Adipocyte (in vitro differentiated cells): ENCODE results near the gene AIG1.

Experiments
- DNase-seq: peaks from one replicate; pipeline ENCODE4 v3.0.0-alpha.2; 2015; ENCODE audit warnings: low read depth
- H3K27me3 ChIP-seq: replicated peaks from 2 replicates; pipeline ENCODE4 v1.7.0; 2013; ENCODE audit warnings: mild to moderate bottlenecking, low read length, moderate library complexity; ENCODE audit not compliant: control insufficient read depth, insufficient read depth
- H3K36me3 ChIP-seq: 2 replicates; pipeline ENCODE4 v1.7.0; 2013; ENCODE audit warnings: low read length, mild to moderate bottlenecking, moderate library complexity; ENCODE audit not compliant: control insufficient read depth, insufficient read depth, severe bottlenecking
- H3K4me1 ChIP-seq: 2 replicates; pipeline ENCODE4 v1.7.0; 2013; ENCODE audit warnings: mild to moderate bottlenecking, low read length, moderate library complexity; ENCODE audit not compliant: control insufficient read depth, insufficient read depth
- H3K4me3 ChIP-seq: 2 replicates; pipeline ENCODE4 v1.7.0; 2013; ENCODE audit warnings: mild to moderate bottlenecking, low read length, moderate library complexity
- H3K9ac ChIP-seq: 2 replicates; pipeline ENCODE4 v1.7.0; 2013; ENCODE audit warnings: mild to moderate bottlenecking, low read length, moderate library complexity
- H3K9me3 ChIP-seq: 2 replicates; pipeline ENCODE4 v1.7.0; 2013; ENCODE audit warnings: mild to moderate bottlenecking, low read length, moderate library complexity; ENCODE audit not compliant: control insufficient read depth

The AIG1 gene

GRCh38 chr6:143098054-143098671 is 37.5 kb downstream of the AIG1 start:
- H3K36me3 ChIP-seq: no peaks in the 10 kb centered on the region
- H3K9ac ChIP-seq: no peak overlapping the region
- no peaks in the 10 kb centered on the region for H3K27me3 ChIP-seq
- H3K4me3 ChIP-seq: no peak overlapping the region
- no peak for DNase-seq
- H3K9me3 ChIP-seq: no peaks in the 10 kb centered on the region
- no peaks in the 10 kb centered on the region for H3K4me1 ChIP-seq

GRCh38 chr6:143099647-143100046 is 39.0 kb downstream of the AIG1 start:
- Histone ChIP-seq H3K9ac (no peak overlapping the region), H3K4me1 (no peaks in the 10 kb centered on the region), H3K9me3 (no peaks in the 10 kb centered on the region), H3K36me3 (no peaks in the 10 kb centered on the region), H3K27me3 (no peaks in the 10 kb centered on the region), H3K4me3 (no peak overlapping the region)
- DNase-seq: no peak

DNA sequence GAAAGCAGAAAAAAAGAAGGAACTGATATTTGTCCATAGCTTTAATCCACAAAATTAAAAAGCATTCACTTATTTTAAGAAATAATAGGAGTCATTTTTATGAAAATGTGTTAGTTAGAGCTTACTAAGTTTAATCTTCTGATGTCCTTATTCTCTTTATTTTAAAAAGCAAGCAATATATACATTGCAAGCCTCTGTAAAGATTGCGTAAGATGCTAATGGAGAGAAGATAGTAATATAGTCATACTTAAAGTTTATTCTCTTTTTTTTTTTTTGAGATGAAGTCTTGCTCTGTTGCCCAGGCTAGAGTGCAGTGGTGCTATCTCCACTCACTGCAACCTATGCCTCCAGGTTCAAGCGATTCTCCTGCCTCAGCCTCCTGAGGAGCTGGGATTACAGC is 39.7 kb downstream of the AIG1 start:
- H3K4me1 ChIP-seq: no peaks in the 10 kb centered on the region
- H3K27me3 ChIP-seq: no peaks in the 10 kb centered on the region
- no peaks in the 10 kb centered on the region for H3K36me3 ChIP-seq
- H3K9me3 ChIP-seq: no peaks in the 10 kb centered on the region
- DNase-seq: no peak
- no peak overlapping the region for H3K9ac ChIP-seq
- H3K4me3 ChIP-seq: no peak overlapping the region

DNA sequence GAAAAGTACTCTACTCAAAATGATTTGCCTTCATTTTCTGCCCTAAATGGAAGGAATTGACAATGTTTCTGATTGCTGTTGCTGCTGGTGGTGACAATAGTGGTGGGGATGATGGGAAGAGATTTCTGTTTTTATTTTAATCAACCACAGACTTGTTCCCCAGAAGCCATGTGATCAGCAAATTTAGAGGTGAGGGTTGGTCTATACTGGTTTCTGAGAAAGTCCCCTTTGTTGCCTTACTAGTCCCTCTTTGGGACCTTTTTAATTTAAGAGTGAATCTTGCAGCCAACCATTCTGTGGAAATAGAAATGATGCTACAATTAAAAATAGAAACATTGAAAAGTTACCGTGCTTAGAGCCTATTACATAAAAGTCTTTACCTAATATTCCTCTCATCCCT is 43.2 kb downstream of the AIG1 start:
- Histone ChIP-seq H3K27me3 (no peaks in the 10 kb centered on the region), H3K4me1 (peaks cover 23% of the 10 kb centered on the region), H3K9me3 (no peaks in the 10 kb centered on the region), H3K36me3 (no peaks in the 10 kb centered on the region), H3K9ac (no peak overlapping the region), H3K4me3 (no peak overlapping the region)
- no peak for DNase-seq

- peaks cover 39% of the 10 kb centered on the region for H3K4me1 ChIP-seq
- DNase-seq: no peak
- H3K27me3 ChIP-seq: no peaks in the 10 kb centered on the region
- H3K9ac ChIP-seq: peak overlapping the region; percentile 85
- H3K4me3 ChIP-seq: peak overlapping the region; percentile 59
- H3K36me3 ChIP-seq: no peaks in the 10 kb centered on the region
- no peaks in the 10 kb centered on the region for H3K9me3 ChIP-seq
Measured at GRCh38 chr6:143107440-143107839, 46.8 kb downstream of the AIG1 start.

DNA sequence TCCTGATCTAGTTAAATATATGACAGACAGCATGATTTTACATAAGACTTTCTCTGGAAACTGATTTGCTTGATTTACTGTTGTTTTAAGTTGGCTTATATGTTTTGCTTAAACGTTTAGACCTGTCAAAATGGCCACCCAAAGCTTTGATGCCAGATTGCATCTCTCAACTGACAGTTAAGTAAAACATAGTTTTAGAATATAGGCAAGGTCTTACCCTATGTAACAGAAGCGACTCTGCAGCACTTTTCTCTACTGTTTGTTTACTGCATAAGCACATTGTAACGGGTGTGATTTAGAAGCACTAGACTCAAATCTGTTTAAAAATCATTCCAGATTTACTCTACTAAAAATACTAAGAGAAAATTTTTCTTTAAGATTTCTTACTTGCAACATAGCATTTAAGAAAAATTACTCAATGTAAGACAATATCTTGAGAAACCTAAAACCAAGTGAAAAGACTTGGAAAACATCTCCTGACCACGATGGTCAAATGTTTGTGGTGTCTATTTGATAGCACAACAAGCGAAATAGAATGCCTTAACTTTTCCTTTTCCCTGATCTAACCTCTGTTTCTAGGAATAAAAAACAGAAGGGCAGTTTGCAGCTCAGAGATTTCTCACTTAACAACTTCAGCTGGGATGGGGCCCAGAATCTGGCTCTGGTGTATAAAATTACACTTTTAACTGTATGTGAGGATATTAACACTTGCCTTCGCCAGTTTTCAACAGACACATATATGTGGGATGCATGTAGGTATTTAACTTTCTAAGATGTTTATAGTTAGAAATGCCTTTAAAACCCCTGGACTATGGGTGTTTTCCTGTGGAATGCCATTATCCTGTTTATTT is 47.4 kb downstream of the AIG1 start:
- Histone ChIP-seq H3K9ac (peak overlapping the region; percentile 85), H3K36me3 (no peaks in the 10 kb centered on the region), H3K27me3 (no peaks in the 10 kb centered on the region), H3K4me1 (peaks cover 39% of the 10 kb centered on the region), H3K4me3 (peak overlapping the region; percentile 59), H3K9me3 (no peaks in the 10 kb centered on the region)
- DNase-seq: peak; percentile 73

DNA sequence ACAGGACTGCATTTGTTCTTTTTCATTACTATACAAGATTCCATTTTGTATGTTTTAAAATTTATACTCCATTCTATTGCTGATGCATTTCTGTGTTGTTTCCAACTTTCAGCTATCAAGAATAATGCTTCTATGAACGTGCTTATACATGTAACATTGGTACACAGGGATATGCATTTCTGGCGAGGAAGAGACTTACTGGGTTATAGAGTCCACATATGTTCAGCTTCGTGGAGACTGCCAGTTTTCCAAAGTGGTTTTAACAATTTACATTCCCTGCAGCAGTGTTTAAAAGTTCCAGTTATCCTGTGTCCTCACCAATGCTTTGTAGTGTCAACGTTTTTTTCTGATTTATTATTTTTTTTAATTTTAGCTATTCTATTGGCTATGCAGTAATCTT is 48.5 kb downstream of the AIG1 start:
- no peaks in the 10 kb centered on the region for H3K36me3 ChIP-seq
- no peaks in the 10 kb centered on the region for H3K27me3 ChIP-seq
- H3K4me1 ChIP-seq: peaks cover 39% of the 10 kb centered on the region
- DNase-seq: no peak
- no peaks in the 10 kb centered on the region for H3K9me3 ChIP-seq
- H3K4me3 ChIP-seq: no peak overlapping the region
- no peak overlapping the region for H3K9ac ChIP-seq

GRCh38 chr6:143110572-143110971 is 49.9 kb downstream of the AIG1 start:
- H3K4me3 ChIP-seq: no peak overlapping the region
- no peak overlapping the region for H3K9ac ChIP-seq
- peaks cover 44% of the 10 kb centered on the region for H3K4me1 ChIP-seq
- H3K27me3 ChIP-seq: no peaks in the 10 kb centered on the region
- no peaks in the 10 kb centered on the region for H3K36me3 ChIP-seq
- H3K9me3 ChIP-seq: no peaks in the 10 kb centered on the region
- peak; percentile 60 for DNase-seq

DNA sequence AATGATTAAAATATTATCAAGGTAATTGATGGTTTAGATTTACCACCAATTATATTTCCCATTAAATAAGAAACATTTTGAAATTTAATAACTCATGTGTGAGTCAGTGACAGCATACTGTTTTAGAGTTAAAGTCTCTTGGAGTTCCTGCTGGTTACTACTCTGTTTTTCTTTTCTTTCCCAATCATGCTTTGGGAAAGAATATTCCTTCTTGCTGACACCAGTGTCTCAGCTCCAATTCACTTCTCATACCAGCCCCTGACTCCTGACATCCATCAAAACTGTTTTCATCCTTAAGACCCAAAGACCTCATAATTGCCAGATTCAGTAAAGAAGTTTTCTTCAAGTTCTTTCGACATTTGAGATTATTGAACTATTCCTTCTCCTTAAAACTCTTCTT is 50.3 kb downstream of the AIG1 start:
- Histone ChIP-seq H3K27me3 (no peaks in the 10 kb centered on the region), H3K9me3 (no peaks in the 10 kb centered on the region), H3K4me1 (peaks cover 44% of the 10 kb centered on the region), H3K4me3 (no peak overlapping the region), H3K9ac (no peak overlapping the region), H3K36me3 (no peaks in the 10 kb centered on the region)
- peak; percentile 50 for DNase-seq

DNA sequence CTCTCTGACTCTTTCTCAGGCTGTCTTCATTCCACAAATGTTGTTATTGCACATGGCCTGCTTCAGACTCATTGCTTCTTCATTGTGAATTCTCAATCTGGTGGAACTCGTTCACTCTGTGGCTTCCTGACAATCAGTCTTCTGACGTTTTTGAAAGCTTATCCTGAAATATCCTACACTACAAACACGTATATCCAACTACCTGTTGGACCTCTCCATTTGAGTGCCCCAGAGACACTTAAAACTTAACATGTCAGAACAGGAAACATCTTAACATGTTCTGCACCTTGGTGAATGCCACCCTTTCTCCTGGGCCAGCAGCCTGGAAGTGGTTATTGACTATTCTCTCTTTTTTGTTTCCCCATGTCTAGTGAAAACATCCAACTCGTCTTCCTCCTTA is 50.8 kb downstream of the AIG1 start:
- Histone ChIP-seq H3K36me3 (no peaks in the 10 kb centered on the region), H3K9ac (no peak overlapping the region), H3K4me3 (no peak overlapping the region), H3K4me1 (peaks cover 43% of the 10 kb centered on the region), H3K27me3 (no peaks in the 10 kb centered on the region), H3K9me3 (no peaks in the 10 kb centered on the region)
- no peak for DNase-seq

GRCh38 chr6:143112084-143112768 is 51.5 kb downstream of the AIG1 start:
- H3K27me3 ChIP-seq: no peaks in the 10 kb centered on the region
- no peak overlapping the region for H3K4me3 ChIP-seq
- no peak for DNase-seq
- H3K4me1 ChIP-seq: peaks cover 36% of the 10 kb centered on the region
- H3K36me3 ChIP-seq: no peaks in the 10 kb centered on the region
- no peaks in the 10 kb centered on the region for H3K9me3 ChIP-seq
- no peak overlapping the region for H3K9ac ChIP-seq
